ENCODE data around the gene FXR2.

FXR2 gene

DNA sequence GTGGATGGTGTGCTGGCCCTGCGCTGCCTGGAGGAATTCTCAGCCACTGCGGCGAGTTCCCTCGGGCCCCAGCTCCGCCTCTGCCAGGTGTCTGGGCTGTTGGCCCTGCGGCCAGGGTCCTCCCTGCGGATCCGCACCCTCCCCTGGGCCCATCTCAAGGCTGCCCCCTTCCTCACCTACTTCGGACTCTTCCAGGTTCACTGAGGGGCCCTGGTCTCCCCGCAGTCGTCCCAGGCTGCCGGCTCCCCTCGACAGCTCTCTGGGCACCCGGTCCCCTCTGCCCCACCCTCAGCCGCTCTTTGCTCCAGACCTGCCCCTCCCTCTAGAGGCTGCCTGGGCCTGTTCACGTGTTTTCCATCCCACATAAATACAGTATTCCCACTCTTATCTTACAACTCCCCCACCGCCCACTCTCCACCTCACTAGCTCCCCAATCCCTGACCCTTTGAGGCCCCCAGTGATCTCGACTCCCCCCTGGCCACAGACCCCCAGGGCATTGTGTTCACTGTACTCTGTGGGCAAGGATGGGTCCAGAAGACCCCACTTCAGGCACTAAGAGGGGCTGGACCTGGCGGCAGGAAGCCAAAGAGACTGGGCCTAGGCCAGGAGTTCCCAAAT, 57.4 kb downstream of the FXR2 start:
- in situ Hi-C loops (cut with HindIII; ENCODE audit: low pct_unique_long_range_greater_than_20kb, low sequenced_read_pairs), result no loop called here
- DNase-seq (ENCODE audit: low read depth in 1 of 2, low spot score in 1 of 2), result no peak
- TF ChIP-seq JUND (IDR thresholded peaks at IDR 0.05; ENCODE audit: low read depth), result no peak

DNA sequence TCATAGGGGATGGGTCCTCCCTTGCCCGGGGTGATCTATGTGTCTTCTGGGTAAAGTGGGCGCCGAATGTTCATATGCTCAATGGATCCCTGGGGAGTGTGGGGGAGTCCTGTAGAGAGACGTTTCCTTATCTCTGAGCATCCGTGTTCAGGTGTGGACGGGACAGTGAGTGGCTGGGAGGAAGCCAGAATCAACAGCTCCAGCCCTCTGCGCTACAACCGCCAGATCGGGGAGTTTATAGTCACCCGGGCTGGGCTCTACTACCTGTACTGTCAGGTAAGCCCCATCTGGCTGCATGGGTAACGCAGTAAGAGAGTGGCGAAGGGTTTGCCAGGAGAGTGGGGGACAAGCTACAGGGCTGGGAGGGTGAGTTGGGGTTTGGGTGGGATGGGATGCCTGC, 58.1 kb downstream of the FXR2 start:
- no peak for DNase-seq (ENCODE audit: low read depth in 1 of 2, low spot score in 1 of 2)
- TF ChIP-seq JUND (IDR thresholded peaks at IDR 0.05; ENCODE audit: low read depth), result no peak
- in situ Hi-C loops (cut with HindIII; ENCODE audit: low pct_unique_long_range_greater_than_20kb, low sequenced_read_pairs), result no loop called here

DNA sequence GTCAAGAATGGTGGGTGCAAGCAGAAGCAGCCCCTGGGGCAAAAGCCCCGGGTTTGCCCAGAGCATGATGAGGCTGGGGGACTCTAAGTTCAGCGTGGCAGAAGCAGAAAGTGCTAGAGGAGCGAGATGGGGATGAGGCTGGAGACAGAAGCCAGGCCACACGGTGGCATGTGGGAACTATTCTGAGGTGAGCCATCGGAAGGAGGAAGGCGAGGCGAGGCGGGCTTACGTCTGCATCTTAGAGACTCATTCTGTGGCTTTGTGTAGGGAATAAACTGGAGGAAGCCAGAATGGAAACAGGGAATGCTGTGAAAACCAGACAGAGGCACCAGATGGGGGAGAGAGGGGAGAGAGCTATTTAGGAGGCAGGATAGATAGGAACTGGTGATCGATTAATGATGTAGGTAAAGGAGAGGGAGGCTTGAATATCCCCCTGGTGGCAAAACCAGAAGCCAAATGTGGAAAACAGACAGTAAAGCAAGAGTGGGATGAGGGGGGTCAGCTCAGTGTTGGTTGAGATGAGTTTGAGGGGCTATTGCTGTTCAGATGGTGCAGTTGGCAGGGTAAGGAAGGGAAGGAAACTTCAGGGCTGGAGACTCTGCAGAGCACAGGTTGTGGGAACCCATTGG, 59.3 kb downstream of the FXR2 start:
- no peak for DNase-seq (ENCODE audit: low read depth in 1 of 2, low spot score in 1 of 2)
- in situ Hi-C loops (cut with HindIII; ENCODE audit: low pct_unique_long_range_greater_than_20kb, low sequenced_read_pairs), result no loop called here
- TF ChIP-seq JUND (IDR thresholded peaks at IDR 0.05; ENCODE audit: low read depth), result no peak

DNA sequence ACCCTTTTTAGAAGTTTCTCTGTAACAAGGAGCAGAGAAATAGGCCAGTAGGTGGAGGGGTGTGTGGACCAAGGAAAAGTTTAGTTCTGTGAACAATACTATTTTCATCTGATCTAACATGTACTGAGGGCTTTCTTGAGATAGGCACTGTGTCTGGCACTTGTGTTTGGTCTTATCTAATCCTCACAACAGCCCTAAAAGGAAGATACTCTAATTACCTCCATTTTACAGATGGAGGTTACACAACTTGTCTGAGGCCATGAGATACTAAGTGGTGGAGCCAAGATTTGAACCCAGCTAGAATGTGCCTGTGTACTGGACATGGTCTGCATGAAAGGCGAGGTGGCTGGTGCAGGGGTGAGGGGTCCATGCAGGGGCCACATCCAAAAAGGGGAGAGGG, 61.3 kb downstream of the FXR2 start:
- in situ Hi-C loops (cut with HindIII; ENCODE audit: low pct_unique_long_range_greater_than_20kb, low sequenced_read_pairs), result no loop called here

DNA sequence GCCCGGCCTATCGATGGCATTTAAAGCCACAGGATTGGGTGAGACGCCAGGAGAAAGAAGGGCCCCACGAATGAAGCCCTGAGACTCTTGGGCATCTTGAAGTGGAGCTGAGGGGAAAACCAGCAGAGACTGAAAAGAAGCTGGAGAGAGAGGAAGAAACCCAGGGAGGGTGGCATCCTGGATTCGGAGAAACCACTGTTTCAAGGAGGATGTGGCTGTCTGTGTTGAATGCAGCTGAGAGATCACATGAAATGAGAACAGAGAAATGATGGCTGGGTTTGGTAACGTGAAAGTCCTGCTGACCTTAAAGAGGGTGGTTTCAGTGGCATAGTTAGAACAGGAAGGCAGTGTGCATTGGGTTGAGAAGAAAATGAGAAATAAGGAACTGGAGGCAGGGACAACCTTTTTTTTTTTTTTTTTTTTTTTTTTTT, 62.1 kb downstream of the FXR2 start:
- in situ Hi-C loops (cut with HindIII; ENCODE audit: low pct_unique_long_range_greater_than_20kb, low sequenced_read_pairs), result no loop called here
- no peak for DNase-seq (ENCODE audit: low read depth in 1 of 2, low spot score in 1 of 2)
- TF ChIP-seq JUND (IDR thresholded peaks at IDR 0.05; ENCODE audit: low read depth), result no peak

More for the DNA sequence above, 61.3 kb downstream of the FXR2 start:
- TF ChIP-seq JUND (IDR thresholded peaks at IDR 0.05; ENCODE audit: low read depth), result no peak
- DNase-seq (ENCODE audit: low read depth in 1 of 2, low spot score in 1 of 2), result no peak

DNA sequence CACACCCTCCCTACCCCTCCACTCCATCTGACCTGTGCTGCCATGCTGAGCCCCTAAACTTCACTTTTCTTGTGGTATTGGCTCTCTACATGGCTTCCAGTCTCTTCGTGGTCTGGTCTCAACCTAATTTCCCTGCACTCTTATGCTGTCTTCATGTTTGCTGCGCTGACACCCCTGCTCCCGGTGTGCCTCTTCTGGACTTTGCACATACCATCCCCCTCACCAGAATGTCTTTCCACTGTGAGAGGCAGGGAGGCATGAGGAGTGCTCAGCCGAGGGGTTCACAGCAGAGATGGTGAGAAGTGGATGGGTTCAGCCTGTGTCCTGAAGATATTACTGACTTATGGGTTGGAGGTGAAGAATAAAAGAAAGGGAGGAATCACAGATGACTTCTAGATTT, 63.3 kb downstream of the FXR2 start:
- TF ChIP-seq JUND (IDR thresholded peaks at IDR 0.05; ENCODE audit: low read depth), result no peak
- DNase-seq (ENCODE audit: low read depth in 1 of 2, low spot score in 1 of 2), result no peak
- in situ Hi-C loops (cut with HindIII; ENCODE audit: low pct_unique_long_range_greater_than_20kb, low sequenced_read_pairs), result no loop called here

DNA sequence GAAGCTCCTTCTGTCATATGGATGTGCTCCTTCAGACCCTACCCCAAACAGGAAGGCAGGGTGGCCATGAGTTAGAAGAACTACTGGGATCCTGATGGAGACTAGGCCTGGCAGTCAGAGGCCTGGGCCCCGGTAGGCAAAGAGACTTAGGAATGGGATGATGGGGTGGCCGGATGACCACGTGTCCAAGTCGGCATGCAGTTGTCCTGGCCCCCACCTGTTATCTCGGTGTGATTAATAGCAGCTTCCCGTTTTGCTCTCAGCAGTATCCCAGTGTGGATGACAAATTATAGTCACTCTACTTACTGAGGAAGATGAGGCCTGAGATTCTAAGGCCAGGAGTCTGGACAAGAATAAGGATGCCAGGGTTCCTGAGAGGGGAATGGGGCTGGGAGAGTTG, 64.4 kb downstream of the FXR2 start:
- in situ Hi-C loops (cut with HindIII; ENCODE audit: low pct_unique_long_range_greater_than_20kb, low sequenced_read_pairs), result no loop called here
- TF ChIP-seq JUND (IDR thresholded peaks at IDR 0.05; ENCODE audit: low read depth), result no peak
- DNase-seq (ENCODE audit: low read depth in 1 of 2, low spot score in 1 of 2), result no peak

DNA sequence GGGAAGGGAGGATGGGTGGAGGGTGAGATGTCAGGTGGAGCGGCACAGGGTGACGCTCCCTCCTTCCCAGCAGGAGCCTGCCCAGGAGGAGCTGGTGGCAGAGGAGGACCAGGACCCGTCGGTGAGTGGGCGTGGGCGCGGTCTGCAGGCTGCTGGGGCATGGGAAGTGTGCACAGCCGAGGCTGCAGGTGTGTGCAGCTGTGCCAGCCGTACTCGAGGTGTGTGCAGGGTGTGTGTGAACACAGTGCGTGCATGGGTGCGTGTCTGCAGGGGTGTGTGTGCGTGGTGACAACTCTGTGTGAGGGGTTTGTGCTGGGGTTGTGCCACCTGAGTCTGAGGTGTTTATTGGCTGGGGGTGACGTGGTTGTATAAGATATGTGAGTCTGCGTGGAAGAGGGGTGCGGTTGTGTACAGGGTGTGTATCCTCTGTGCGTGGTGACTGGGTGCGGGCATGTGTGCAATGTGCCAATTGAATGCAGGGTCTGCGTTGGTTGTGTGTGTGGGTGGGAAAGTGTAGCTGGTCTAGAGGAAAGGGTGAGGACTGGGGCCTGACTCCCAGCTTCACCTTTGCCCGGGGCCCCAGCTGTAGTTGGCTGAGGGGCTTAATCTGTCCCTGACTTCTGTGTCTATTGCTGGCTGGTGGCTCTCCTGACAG, 65.2 kb downstream of the FXR2 start:
- TF ChIP-seq JUND (IDR thresholded peaks at IDR 0.05; ENCODE audit: low read depth), result no peak
- in situ Hi-C loops (cut with HindIII; ENCODE audit: low pct_unique_long_range_greater_than_20kb, low sequenced_read_pairs), result no loop called here
- no peak for DNase-seq (ENCODE audit: low read depth in 1 of 2, low spot score in 1 of 2)

DNA sequence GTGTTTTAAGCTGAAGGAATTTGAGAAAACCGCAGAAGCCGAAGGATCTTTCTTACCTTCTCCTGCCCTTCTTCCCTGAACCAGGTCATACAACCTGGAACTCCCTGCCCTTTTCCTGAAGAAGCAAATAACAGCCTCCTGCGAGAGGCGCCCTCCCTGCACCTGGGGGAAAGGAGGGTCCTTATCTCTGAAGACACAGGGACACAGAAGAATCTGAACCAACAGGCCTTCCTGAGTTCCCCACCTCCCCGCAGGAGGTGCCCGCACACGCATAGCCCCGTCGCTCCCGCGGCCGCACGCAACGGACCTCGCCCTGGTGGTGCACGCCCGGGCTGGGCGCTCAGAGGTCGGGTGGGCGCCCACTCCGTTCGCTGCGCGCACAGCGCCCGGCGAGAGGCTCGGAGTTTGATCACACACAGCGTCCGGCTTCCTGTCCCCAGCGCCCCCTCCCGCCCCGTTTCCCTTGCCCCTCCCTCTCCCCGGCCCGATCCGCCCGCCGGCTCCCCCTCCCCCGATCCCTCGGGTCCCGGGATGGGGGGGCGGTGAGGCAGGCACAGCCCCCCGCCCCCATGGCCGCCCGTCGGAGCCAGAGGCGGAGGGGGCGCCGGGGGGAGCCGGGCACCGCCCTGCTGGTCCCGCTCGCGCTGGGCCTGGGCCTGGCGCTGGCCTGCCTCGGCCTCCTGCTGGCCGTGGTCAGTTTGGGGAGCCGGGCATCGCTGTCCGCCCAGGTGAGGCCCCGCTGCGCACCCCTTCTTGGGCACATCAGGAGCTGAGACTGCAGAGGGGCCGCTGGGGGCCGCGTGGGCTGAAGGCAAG, 65.9 kb downstream of the FXR2 start, which contains the start of gene TNFSF12:
Gene TNFSF12, plus strand, starts transcription at position 474 of the 816 bp plus-strand sequence. Its CDS starts 96 bp downstream, at position 570.
- in situ Hi-C loops (cut with HindIII; ENCODE audit: low pct_unique_long_range_greater_than_20kb, low sequenced_read_pairs), result no loop called here
- DNase-seq (ENCODE audit: low read depth in 1 of 2, low spot score in 1 of 2), result no peak
- TF ChIP-seq JUND (IDR thresholded peaks at IDR 0.05; ENCODE audit: low read depth), result no peak

DNA sequence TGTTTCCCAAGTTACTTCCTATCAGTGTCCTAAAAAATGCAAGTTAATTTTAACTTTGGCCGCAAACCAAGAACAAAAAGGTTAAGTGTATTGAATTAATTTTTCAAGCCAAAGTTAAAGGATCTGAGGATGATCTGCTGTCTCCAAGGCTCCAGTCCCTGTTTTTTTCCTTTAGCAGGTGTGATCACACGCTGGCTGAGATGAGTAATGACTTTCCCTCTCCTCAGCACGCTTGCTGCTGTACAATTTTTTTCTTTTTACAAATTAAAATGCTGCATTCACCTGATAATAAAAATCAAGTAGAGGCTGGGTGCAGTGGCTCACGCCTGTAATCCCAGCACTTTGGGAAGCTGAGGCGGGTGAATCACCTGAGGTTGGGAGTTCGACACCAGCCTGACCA, 69.8 kb downstream of the FXR2 start:
- TF ChIP-seq JUND (IDR thresholded peaks at IDR 0.05; ENCODE audit: low read depth), result no peak
- no peak for DNase-seq (ENCODE audit: low read depth in 1 of 2, low spot score in 1 of 2)
- in situ Hi-C loops (cut with HindIII; ENCODE audit: low pct_unique_long_range_greater_than_20kb, low sequenced_read_pairs), result no loop called here
